ENCODE data around the gene CDC25A. TPM values are rescaled to one million over a fixed set of nuclear protein-coding genes. Genes with fewer than 3 reads are reported as not detected.
"Not testable (repeated sequence)": the region's sequence is repeated elsewhere in the genome, so short reads cannot be mapped to it uniquely, and the experiment has no call there.

CDC25A gene

DNA sequence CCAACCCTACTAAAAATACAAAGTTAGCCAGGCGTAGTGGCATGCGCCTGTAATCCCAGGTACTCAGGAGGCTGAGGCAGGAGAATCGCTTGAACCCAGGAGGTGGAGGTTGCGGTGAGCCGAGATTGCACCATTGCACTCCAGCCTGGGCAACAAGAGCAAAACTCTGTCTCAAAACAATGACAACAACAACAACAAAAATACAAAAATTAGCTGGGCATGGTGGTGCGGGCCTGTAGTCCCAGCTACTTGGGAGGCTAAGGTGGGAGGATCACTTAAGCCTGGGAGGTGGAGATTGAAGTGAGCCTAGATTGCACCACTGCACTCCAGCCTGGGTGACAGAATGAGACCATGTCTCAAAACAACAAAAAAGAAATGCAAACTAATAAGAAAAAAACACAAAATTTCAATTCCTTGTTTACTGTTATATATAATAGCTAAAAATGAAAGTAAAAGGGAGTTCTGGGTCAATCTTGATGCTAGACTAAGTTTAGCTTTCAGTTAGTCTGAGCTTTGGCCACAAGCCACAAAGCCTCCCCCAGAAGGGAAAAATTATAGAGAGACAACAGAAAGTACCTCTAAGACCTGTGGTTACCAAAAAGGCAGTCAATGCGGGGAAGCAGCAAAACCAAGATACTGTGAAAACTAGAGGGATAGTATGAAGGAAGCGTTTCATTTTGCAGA lies 76.0 kb downstream of the CDC25A start:
- H2BK12ac ChIP-seq (ENCODE audit: low read length in 2 of 2); H3K79me1 ChIP-seq (replicated peaks; ENCODE audit: low read length, poor library complexity, severe bottlenecking); H3K27ac ChIP-seq (ENCODE audit: low read length, poor library complexity, severe bottlenecking); H3K9ac ChIP-seq (ENCODE audit: low read length); H3K14ac ChIP-seq (ENCODE audit: low read length in 2 of 2); DNase-seq; H3K23ac ChIP-seq (ENCODE audit: low read length in 2 of 2); H4K91ac ChIP-seq (ENCODE audit: low read length); H3K36me3 ChIP-seq (ENCODE audit: control insufficient read depth in 1 of 2, insufficient read depth in 2 of 2, low read depth in 1 of 2, low read length in 2 of 2); H3K4me2 ChIP-seq (ENCODE audit: low read length, poor library complexity, severe bottlenecking); H3K4me3 ChIP-seq (ENCODE audit: insufficient read depth in 1 of 2, low read depth in 1 of 2, low read length in 2 of 2); H2BK120ac ChIP-seq (ENCODE audit: low read depth, low read length); H3K27me3 ChIP-seq (ENCODE audit: control insufficient read depth in 1 of 2, insufficient read depth in 1 of 2, low read length in 2 of 2); H4K8ac ChIP-seq (ENCODE audit: low read length); H2BK15ac ChIP-seq (ENCODE audit: low read depth, poor library complexity, severe bottlenecking); H2BK5ac ChIP-seq (ENCODE audit: low read depth, low read length, poor library complexity, severe bottlenecking); H2AK5ac ChIP-seq (ENCODE audit: low read length, severe bottlenecking); H3K9me3 ChIP-seq (ENCODE audit: control insufficient read depth, low read length); H2AFZ ChIP-seq (ENCODE audit: low read depth, low read length); H3K4me1 ChIP-seq (ENCODE audit: control insufficient read depth, insufficient read depth, low read depth, low read length); H3K18ac ChIP-seq (ENCODE audit: low read depth in 1 of 2, low read length in 2 of 2); H3K4ac ChIP-seq (ENCODE audit: low read depth in 1 of 2, low read length in 2 of 2): not testable (repeated sequence)
- 81% methylated on average over 6 of the region's 8 CpGs for WGBS

DNA sequence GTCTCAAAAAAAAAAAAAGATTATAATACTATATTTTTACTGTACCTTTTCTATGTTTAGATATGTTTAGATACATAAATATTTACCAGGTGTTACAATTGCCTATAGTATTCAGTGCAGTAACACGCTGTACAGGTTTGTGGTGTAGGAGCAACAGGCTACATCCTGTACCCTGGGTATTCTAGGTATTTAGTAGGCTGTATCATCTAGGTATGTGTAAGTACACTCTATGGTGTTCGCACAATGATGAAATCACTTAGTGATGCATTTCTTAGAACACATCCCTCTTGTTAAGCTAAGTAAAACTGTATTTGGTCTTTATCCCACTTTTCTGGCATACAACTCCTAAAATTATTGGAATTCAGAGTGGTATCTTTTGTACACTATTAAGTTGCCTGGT lies 77.8 kb downstream of the CDC25A start:
- H3K36me3 ChIP-seq (ENCODE audit: control insufficient read depth in 1 of 2, insufficient read depth in 2 of 2, low read depth in 1 of 2, low read length in 2 of 2), result no peaks in the 10 kb centered on the region
- H3K4me3 ChIP-seq (ENCODE audit: insufficient read depth in 1 of 2, low read depth in 1 of 2, low read length in 2 of 2), result no peak overlapping the region
- H3K27me3 ChIP-seq (ENCODE audit: control insufficient read depth in 1 of 2, insufficient read depth in 1 of 2, low read length in 2 of 2), result no peaks in the 10 kb centered on the region
- no peak overlapping the region for H2BK12ac ChIP-seq (ENCODE audit: low read length in 2 of 2)
- H3K23ac ChIP-seq (ENCODE audit: low read length in 2 of 2), result no peak overlapping the region
- no peak overlapping the region for H3K4ac ChIP-seq (ENCODE audit: low read depth in 1 of 2, low read length in 2 of 2)
- no peak overlapping the region for H4K8ac ChIP-seq (ENCODE audit: low read length)
- no peak overlapping the region for H3K27ac ChIP-seq (ENCODE audit: low read length, poor library complexity, severe bottlenecking)
- H2BK5ac ChIP-seq (ENCODE audit: low read depth, low read length, poor library complexity, severe bottlenecking), result no peak overlapping the region
- H3K9me3 ChIP-seq (ENCODE audit: control insufficient read depth, low read length), result no peaks in the 10 kb centered on the region
- H3K9ac ChIP-seq (ENCODE audit: low read length), result no peak overlapping the region
- H2BK15ac ChIP-seq (ENCODE audit: low read depth, poor library complexity, severe bottlenecking), result no peak overlapping the region
- no peak overlapping the region for H3K4me2 ChIP-seq (ENCODE audit: low read length, poor library complexity, severe bottlenecking)
- H2BK120ac ChIP-seq (ENCODE audit: low read depth, low read length), result no peak overlapping the region
- no peak overlapping the region for H3K14ac ChIP-seq (ENCODE audit: low read length in 2 of 2)
- DNase-seq, result no peak
- no peaks in the 10 kb centered on the region for H3K79me1 ChIP-seq (replicated peaks; ENCODE audit: low read length, poor library complexity, severe bottlenecking)
- no peaks in the 10 kb centered on the region for H3K4me1 ChIP-seq (ENCODE audit: control insufficient read depth, insufficient read depth, low read depth, low read length)
- no peak overlapping the region for H3K18ac ChIP-seq (ENCODE audit: low read depth in 1 of 2, low read length in 2 of 2)
- H2AK5ac ChIP-seq (ENCODE audit: low read length, severe bottlenecking), result no peak overlapping the region
- H2AFZ ChIP-seq (ENCODE audit: low read depth, low read length), result no peak overlapping the region
- WGBS, result 100% methylated on average over 1 of the region's 2 CpGs
- H4K91ac ChIP-seq (ENCODE audit: low read length), result no peak overlapping the region

DNA sequence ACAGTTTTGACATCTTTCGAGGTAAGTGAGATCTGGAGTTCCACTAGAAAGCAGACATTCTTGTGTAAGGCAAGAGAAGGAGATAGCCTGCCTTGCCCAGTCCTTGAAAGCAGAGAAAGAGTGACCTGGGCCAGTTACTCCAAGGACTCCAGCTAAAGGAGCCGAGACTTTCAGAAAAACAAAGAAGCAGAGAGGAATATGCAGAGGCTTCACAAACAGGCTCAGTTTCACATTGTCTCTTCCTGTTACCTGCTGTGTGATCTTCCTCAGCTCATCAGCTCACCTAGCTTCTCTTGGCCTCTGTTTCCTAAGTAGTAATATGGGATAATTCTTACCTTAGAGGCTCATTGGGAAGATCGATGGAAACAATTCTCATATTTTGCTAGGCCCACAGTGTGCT lies 81.0 kb downstream of the CDC25A start:
- 88% methylated on average over 2 of the region's 3 CpGs for WGBS

More for the DNA sequence above, 81.0 kb downstream of the CDC25A start:
- Histone ChIP-seq H2BK120ac (ENCODE audit: low read depth, low read length) (no peak overlapping the region), H3K27me3 (ENCODE audit: control insufficient read depth in 1 of 2, insufficient read depth in 1 of 2, low read length in 2 of 2) (no peaks in the 10 kb centered on the region), H3K14ac (ENCODE audit: low read length in 2 of 2) (no peak overlapping the region), H3K23ac (ENCODE audit: low read length in 2 of 2) (no peak overlapping the region), H3K4me3 (ENCODE audit: insufficient read depth in 1 of 2, low read depth in 1 of 2, low read length in 2 of 2) (no peak overlapping the region), H3K27ac (ENCODE audit: low read length, poor library complexity, severe bottlenecking) (no peak overlapping the region), H3K4ac (ENCODE audit: low read depth in 1 of 2, low read length in 2 of 2) (no peak overlapping the region), H4K91ac (ENCODE audit: low read length) (no peak overlapping the region), H3K36me3 (ENCODE audit: control insufficient read depth in 1 of 2, insufficient read depth in 2 of 2, low read depth in 1 of 2, low read length in 2 of 2) (no peaks in the 10 kb centered on the region), H3K4me1 (ENCODE audit: control insufficient read depth, insufficient read depth, low read depth, low read length) (no peaks in the 10 kb centered on the region), H2AFZ (ENCODE audit: low read depth, low read length) (no peak overlapping the region), H2BK5ac (ENCODE audit: low read depth, low read length, poor library complexity, severe bottlenecking) (no peak overlapping the region), H2AK5ac (ENCODE audit: low read length, severe bottlenecking) (no peak overlapping the region), H3K18ac (ENCODE audit: low read depth in 1 of 2, low read length in 2 of 2) (no peak overlapping the region), H3K9me3 (ENCODE audit: control insufficient read depth, low read length) (no peaks in the 10 kb centered on the region), H3K9ac (ENCODE audit: low read length) (no peak overlapping the region), H2BK12ac (ENCODE audit: low read length in 2 of 2) (no peak overlapping the region), H3K79me1 (replicated peaks; ENCODE audit: low read length, poor library complexity, severe bottlenecking) (no peaks in the 10 kb centered on the region), H2BK15ac (ENCODE audit: low read depth, poor library complexity, severe bottlenecking) (no peak overlapping the region), H4K8ac (ENCODE audit: low read length) (no peak overlapping the region), H3K4me2 (ENCODE audit: low read length, poor library complexity, severe bottlenecking) (no peak overlapping the region)
- no peak for DNase-seq

Small RNA genes lying within 50 kb of the gene (small RNA-seq; reads per million reads assigned to genes)
- gene MIR4443 (ENCODE audit: low read depth) (not detected), gene NDUFB1P1 (ENCODE audit: low read depth) (not detected), gene RNU7-128P (ENCODE audit: low read depth) (not detected), gene SNRPFP4 (ENCODE audit: low read depth) (not detected)
